Measurements from ENCODE around the gene PEX26. TPM values are rescaled to one million over a fixed set of nuclear protein-coding genes. Genes with fewer than 3 reads are reported as not detected.
"Not testable (repeated sequence)": the region's sequence is repeated elsewhere in the genome, so short reads cannot be mapped to it uniquely, and the experiment has no call there.

Gene PEX26
- total RNA-seq, 3 donors from 2014 or later = 113 to 241 (median 123) TPM

GRCh38 chr22:18071968-18072310 is 5.9 kb upstream of the PEX26 start:
- intact Hi-C loops (cut with DNase I, micrococcal nuclease) = loop anchor here in 1 of 2 donors (10.0 kb wide), 1 partner anchor 237 kb away; no protein-coding TSS in a partner anchor
- no peaks in the 10 kb centered on the region for H3K9me3 ChIP-seq
- ATAC-seq (no peak), DNase-seq (no peak)
- peaks cover 34% of the 10 kb centered on the region for H3K4me1 ChIP-seq (ENCODE audit: low read depth)
- TF ChIP-seq, protein P1, sequence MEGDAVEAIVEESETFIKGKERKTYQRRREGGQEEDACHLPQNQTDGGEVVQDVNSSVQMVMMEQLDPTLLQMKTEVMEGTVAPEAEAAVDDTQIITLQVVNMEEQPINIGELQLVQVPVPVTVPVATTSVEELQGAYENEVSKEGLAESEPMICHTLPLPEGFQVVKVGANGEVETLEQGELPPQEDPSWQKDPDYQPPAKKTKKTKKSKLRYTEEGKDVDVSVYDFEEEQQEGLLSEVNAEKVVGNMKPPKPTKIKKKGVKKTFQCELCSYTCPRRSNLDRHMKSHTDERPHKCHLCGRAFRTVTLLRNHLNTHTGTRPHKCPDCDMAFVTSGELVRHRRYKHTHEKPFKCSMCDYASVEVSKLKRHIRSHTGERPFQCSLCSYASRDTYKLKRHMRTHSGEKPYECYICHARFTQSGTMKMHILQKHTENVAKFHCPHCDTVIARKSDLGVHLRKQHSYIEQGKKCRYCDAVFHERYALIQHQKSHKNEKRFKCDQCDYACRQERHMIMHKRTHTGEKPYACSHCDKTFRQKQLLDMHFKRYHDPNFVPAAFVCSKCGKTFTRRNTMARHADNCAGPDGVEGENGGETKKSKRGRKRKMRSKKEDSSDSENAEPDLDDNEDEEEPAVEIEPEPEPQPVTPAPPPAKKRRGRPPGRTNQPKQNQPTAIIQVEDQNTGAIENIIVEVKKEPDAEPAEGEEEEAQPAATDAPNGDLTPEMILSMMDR (IDR thresholded peaks at IDR 0.05) = no peak
- H3K4me3 ChIP-seq = no peak overlapping the region
- no peaks in the 10 kb centered on the region for H3K36me3 ChIP-seq (ENCODE audit: low read depth)

GRCh38 chr22:18073467-18073866 is 4.3 kb upstream of the PEX26 start:
- Histone ChIP-seq H3K36me3 (ENCODE audit: low read depth) (no peaks in the 10 kb centered on the region), H3K4me1 (ENCODE audit: low read depth) (peaks cover 32% of the 10 kb centered on the region), H3K4me3 (no peak overlapping the region), H3K9me3 (no peaks in the 10 kb centered on the region)
- peak; percentile 5 for ATAC-seq
- intact Hi-C loops (cut with DNase I, micrococcal nuclease) = loop anchor here in 1 of 2 donors (10.0 kb wide), 1 partner anchor 239 kb away; no protein-coding TSS in a partner anchor
- TF ChIP-seq, protein P1 (IDR thresholded peaks at IDR 0.05) = no peak
- DNase-seq = no peak

- not testable (repeated sequence) for ATAC-seq; H3K4me3 ChIP-seq; H3K36me3 ChIP-seq (ENCODE audit: low read depth); H3K9me3 ChIP-seq; DNase-seq
- intact Hi-C loops (cut with DNase I, micrococcal nuclease) = loop anchor here in 1 of 2 donors (10.0 kb wide), 1 partner anchor 239 kb away; no protein-coding TSS in a partner anchor
- H3K4me1 ChIP-seq (ENCODE audit: low read depth) = peaks cover 30% of the 10 kb centered on the region
These were observed 3.9 kb upstream of the PEX26 start for GRCh38 chr22:18073927-18074326.

- H3K4me3 ChIP-seq = no peak overlapping the region
- no peaks in the 10 kb centered on the region for H3K36me3 ChIP-seq (ENCODE audit: low read depth)
- H3K4me1 ChIP-seq (ENCODE audit: low read depth) = peaks cover 30% of the 10 kb centered on the region
- TF ChIP-seq, protein P1 (IDR thresholded peaks at IDR 0.05) = no peak
- DNase-seq = no peak
- no peak for ATAC-seq
- H3K9me3 ChIP-seq = no peaks in the 10 kb centered on the region
- intact Hi-C loops (cut with DNase I, micrococcal nuclease) = loop anchor here (5.0 to 10.0 kb wide), 2 partner anchors 240 to 243 kb away; no protein-coding TSS in a partner anchor
These were observed 2.6 kb upstream of the PEX26 start for GRCh38 chr22:18075101-18075719.

DNA sequence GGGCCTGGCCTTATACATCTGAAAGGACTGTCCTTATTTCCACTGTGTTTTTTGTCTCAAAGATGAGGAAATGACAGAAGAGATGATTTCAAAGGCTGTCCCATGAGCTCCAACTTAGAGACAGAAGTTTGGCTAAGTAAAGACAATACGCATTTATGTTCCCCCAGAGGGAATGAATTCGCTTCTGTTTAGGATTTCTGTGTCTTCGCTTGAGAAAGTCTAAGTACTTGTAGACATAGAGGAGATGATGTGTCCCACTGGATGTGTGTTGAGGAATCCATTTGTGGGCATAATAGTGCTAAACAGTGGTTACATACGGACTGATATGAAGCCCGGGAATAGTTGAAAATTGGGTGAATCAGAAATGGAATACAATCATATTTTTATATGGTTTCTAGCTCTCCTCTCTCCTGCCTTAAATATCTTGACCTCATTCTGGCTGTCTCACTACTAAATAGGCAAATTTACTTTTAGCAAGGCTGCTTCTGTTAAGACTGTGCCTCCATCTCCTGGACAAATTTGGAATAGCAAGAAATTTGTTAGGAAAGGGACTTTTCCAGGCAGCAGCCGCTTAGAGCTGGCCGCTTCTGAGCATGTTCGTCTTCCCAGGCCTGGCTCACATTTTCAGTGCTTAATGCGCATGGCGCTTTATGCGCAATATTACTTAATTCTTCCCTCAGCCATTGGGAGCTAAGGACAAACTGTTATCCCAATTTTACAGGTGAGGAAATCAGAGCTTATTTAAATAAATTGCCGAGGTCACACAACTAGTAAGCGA is 1.9 kb upstream of the PEX26 start:
- peaks cover 30% of the 10 kb centered on the region for H3K4me1 ChIP-seq (ENCODE audit: low read depth)
- ATAC-seq (peak; percentile 49), DNase-seq (peak in 1 of 3 donors; percentile 85)
- H3K4me3 ChIP-seq = no peak overlapping the region
- H3K36me3 ChIP-seq (ENCODE audit: low read depth) = no peaks in the 10 kb centered on the region
- TF ChIP-seq, protein P1 (IDR thresholded peaks at IDR 0.05) = peak; percentile 64
- no peaks in the 10 kb centered on the region for H3K9me3 ChIP-seq
- intact Hi-C loops (cut with DNase I, micrococcal nuclease) = loop anchor here (5.0 to 10.0 kb wide), 2 partner anchors 241 to 244 kb away; no protein-coding TSS in a partner anchor

Measured in mucosa of descending colon (tissue), 3 donors.